CD14-positive monocyte (primary cell): ENCODE results near the gene CTNNA3. TPM values are rescaled to one million over a fixed set of nuclear protein-coding genes. Genes with fewer than 3 reads are reported as not detected.

Experiments
- DNase-seq, 3 donors: peaks; one replicate each; pipeline ENCODE4 v3.0.0-alpha.2; 2011 to 2022
- H2AFZ ChIP-seq: 2 replicates; pipeline ENCODE4 v1.6.0; 2012; ENCODE audit warnings: mild to moderate bottlenecking, low read depth, low read length, inconsistent platforms; ENCODE audit not compliant: insufficient read depth, poor library complexity, severe bottlenecking
- H3K27ac ChIP-seq, 2 donors: 1 replicate in 1 of 2; 2 replicates in 1 of 2; pipeline ENCODE4 v1.5.1; 2012 to 2013; ENCODE audit warnings: low read length in 2 of 2, control low read depth in 1 of 2, inconsistent platforms in 1 of 2, low read depth in 1 of 2, mild to moderate bottlenecking in 1 of 2
- H3K27me3 ChIP-seq, 2 donors: one replicate each; pipeline versions ENCODE4 v1.6.0 to v1.6.1; 2011 to 2013; ENCODE audit warnings: low read length in 2 of 2; ENCODE audit not compliant: control insufficient read depth in 2 of 2, insufficient read depth in 2 of 2
- H3K36me3 ChIP-seq, 2 donors: replicated peaks in 1 of 2; 1 replicate in 1 of 2; 2 replicates in 1 of 2; pipeline versions ENCODE4 v1.5.1 to v1.6.1; 2012 to 2013; ENCODE audit warnings: low read length in 2 of 2, control low read depth in 1 of 2, inconsistent platforms in 1 of 2, mild to moderate bottlenecking in 1 of 2; ENCODE audit not compliant: insufficient read depth in 2 of 2, control insufficient read depth in 1 of 2
- H3K4me1 ChIP-seq, 2 donors: 1 replicate in 1 of 2; 2 replicates in 1 of 2; pipeline versions ENCODE4 v1.5.1 to v1.6.1; 2012 to 2013; ENCODE audit warnings: low read length in 2 of 2, control low read depth in 1 of 2, inconsistent platforms in 1 of 2, mild to moderate bottlenecking in 1 of 2, moderate library complexity in 1 of 2; ENCODE audit not compliant: insufficient read depth in 2 of 2, control insufficient read depth in 1 of 2
- H3K4me2 ChIP-seq: replicated peaks from 2 replicates; pipeline ENCODE3; 2012; ENCODE audit warnings: low read length, moderate library complexity, mild to moderate bottlenecking; ENCODE audit not compliant: poor library complexity, severe bottlenecking; ENCODE audit errors: extremely low read depth
- H3K4me3 ChIP-seq, 3 experiments: fragments of 200-600 bp in 1 of 3; sonication (generic) in 1 of 3; replicated peaks in 1 of 3; 1 replicate in 2 of 3; 2 replicates in 1 of 3; pipeline ENCODE4 v1.5.1; 2011 to 2013; ENCODE audit warnings: low read length in 3 of 3, mild to moderate bottlenecking in 3 of 3, control low read depth in 2 of 3, low read depth in 2 of 3, inconsistent platforms in 1 of 3, moderate library complexity in 1 of 3
- H3K79me2 ChIP-seq: 2 replicates; pipeline ENCODE4 v1.6.0; 2012; ENCODE audit warnings: mild to moderate bottlenecking, control low read depth, inconsistent platforms, low read length, moderate library complexity; ENCODE audit not compliant: insufficient read depth
- H3K9ac ChIP-seq: 2 replicates; pipeline ENCODE4 v1.6.0; 2017; ENCODE audit warnings: low read length, mild to moderate bottlenecking; ENCODE audit not compliant: insufficient read depth, poor library complexity, severe bottlenecking
- H3K9me3 ChIP-seq, 2 donors: replicated peaks in 1 of 2; 1 replicate in 1 of 2; 2 replicates in 1 of 2; pipeline versions ENCODE4 v1.5.1 to v1.6.1; 2012 to 2013; ENCODE audit warnings: low read length in 2 of 2, control low read depth in 1 of 2; ENCODE audit not compliant: control insufficient read depth in 1 of 2, insufficient read depth in 1 of 2
- H4K20me1 ChIP-seq: 2 replicates; pipeline ENCODE4 v1.6.0; 2012; ENCODE audit warnings: mild to moderate bottlenecking, low read length, control low read depth, moderate library complexity; ENCODE audit not compliant: insufficient read depth
- H3K27ac Mint-ChIP-seq, 7 donors: one replicate each; pipeline ENCODE4 v1.8.0; 2020; ENCODE audit warnings: mild to moderate bottlenecking in 7 of 7, mixed read lengths in 7 of 7, moderate library complexity in 6 of 7, inconsistent platforms in 2 of 7
- H3K27me3 Mint-ChIP-seq, 3 donors: one replicate each; pipeline ENCODE4 v1.8.0; 2021 to 2022; ENCODE audit warnings: low read depth in 3 of 3, mild to moderate bottlenecking in 3 of 3, mixed read lengths in 3 of 3, moderate library complexity in 3 of 3, inconsistent platforms in 1 of 3
- H3K36me3 Mint-ChIP-seq, 2 donors: one replicate each; pipeline ENCODE4 v1.8.0; 2020; ENCODE audit warnings: mixed read lengths in 2 of 2, inconsistent platforms in 1 of 2, mild to moderate bottlenecking in 1 of 2
- H3K4me1 Mint-ChIP-seq: one replicate; pipeline ENCODE4 v1.8.0; 2020; ENCODE audit warnings: mild to moderate bottlenecking, mixed read lengths
- H3K4me3 Mint-ChIP-seq, 2 donors: one replicate each; pipeline ENCODE4 v1.8.0; 2020; ENCODE audit warnings: mild to moderate bottlenecking in 2 of 2, mixed read lengths in 2 of 2, moderate library complexity in 1 of 2
- H3K9me3 Mint-ChIP-seq, 7 donors: one replicate each; pipeline ENCODE4 v1.8.0; 2020 to 2022; ENCODE audit warnings: mixed read lengths in 7 of 7, mild to moderate bottlenecking in 6 of 7, moderate library complexity in 6 of 7, inconsistent platforms in 2 of 7
- CTCF ChIP-seq: fragments of 200-600 bp; IDR thresholded peaks from one replicate; pipeline ENCODE4 v1.8.0; 2022; ENCODE audit warnings: antibody characterized with exemption, mild to moderate bottlenecking
- WGBS: methylation state at CpG from one replicate; pipeline ENCODE4 v1.1.5; 2013; ENCODE audit warnings: missing lambda C conversion rate; ENCODE audit not compliant: insufficient coverage; 5-methylcytosine and 5-hydroxymethylcytosine counted together
- intact Hi-C, 2 donors: fragments of 100-400 bp; cut with micrococcal nuclease; formaldehyde crosslinking; loops; one replicate each; pipeline versions ENCODE4 v1.15.0 to v1.15.1; 2023
- polyA plus RNA-seq, 3 donors: library from polyadenylated mRNA; depleted of rRNA in 1 of 3; unstranded in 2 of 3; stranded (reverse) in 1 of 3; fragments of 300-500 nt in 2 of 3; fragments of >200 nt in 1 of 3; fragmentation: Illumina TruSeq in 2 of 3; gene quantifications; 1 replicate in 2 of 3; 2 replicates in 1 of 3; pipeline ENCODE4 v1.2.3, GENCODE V29; 2012 to 2021

CTNNA3 gene
- polyA plus RNA-seq, 3 donors, result not detected

DNA sequence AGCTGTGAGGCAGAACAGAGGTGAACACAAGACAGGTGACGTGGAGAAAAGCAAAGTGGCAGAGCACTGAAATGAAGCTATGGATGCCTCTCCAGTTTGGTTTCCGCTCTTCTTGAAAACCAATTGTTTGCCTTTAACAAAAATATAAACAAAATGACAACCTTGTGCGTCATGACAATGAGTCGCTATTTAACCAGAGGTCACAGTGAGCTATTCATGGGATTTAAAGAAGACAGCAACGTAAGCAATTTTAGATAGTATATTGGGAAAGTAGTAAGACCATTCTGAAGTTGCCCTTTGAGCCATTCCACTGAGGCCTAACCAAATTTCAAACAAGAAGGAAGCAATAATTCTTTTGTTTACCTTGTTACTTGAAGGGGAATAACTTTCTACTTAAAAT, 785.3 kb downstream of the CTNNA3 start:
- H4K20me1 ChIP-seq, result no peaks in the 10 kb centered on the region
- H3K9ac ChIP-seq, result no peak overlapping the region
- Mint-ChIP-seq H3K27me3 (no peaks in the 10 kb centered on the region), H3K4me1 (no peaks in the 10 kb centered on the region), H3K4me3 (no peak overlapping the region), H3K36me3 (no peaks in the 10 kb centered on the region), H3K9me3 (peaks cover 0 to 4% (median 0%) of the 10 kb centered on the region in 7 donors), H3K27ac (no peak overlapping the region)
- no peaks in the 10 kb centered on the region for H3K4me1 ChIP-seq
- H3K27me3 ChIP-seq, result no peaks in the 10 kb centered on the region
- intact Hi-C loops, result no loop called here
- no peaks in the 10 kb centered on the region for H3K79me2 ChIP-seq
- no peak for DNase-seq
- no peak overlapping the region for H3K27ac ChIP-seq
- no peak overlapping the region for H3K4me3 ChIP-seq
- no peak for TF ChIP-seq CTCF
- no peaks in the 10 kb centered on the region for H3K36me3 ChIP-seq
- H2AFZ ChIP-seq, result no peak overlapping the region
- no peaks in the 10 kb centered on the region for H3K9me3 ChIP-seq
- no peak overlapping the region for H3K4me2 ChIP-seq
- 100% methylated on average over 1 of the region's 5 CpGs for WGBS

DNA sequence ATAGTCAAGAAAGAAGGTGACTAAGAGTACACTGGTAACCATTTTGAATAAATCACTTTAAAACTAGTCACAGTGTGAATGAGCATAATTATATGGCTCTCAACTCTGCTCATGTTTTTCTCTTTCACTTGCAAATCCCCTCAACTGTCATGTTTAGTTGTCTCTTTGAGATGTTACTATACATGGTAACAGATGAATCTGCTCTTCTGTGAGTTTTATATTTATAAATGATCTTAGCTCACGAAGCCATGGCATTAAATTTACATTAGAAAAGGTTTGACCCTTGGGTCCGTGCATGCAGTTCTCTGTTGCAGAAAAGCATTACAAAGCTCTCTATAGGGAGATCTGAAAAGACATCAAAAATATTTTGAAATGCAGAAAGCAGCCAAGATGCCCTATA, 803.1 kb downstream of the CTNNA3 start:
- H3K4me1 ChIP-seq, result no peaks in the 10 kb centered on the region

More for the DNA sequence above, 803.1 kb downstream of the CTNNA3 start:
- Mint-ChIP-seq H3K4me1 (no peaks in the 10 kb centered on the region), H3K4me3 (no peak overlapping the region), H3K9me3 (peaks cover 0 to 7% (median 2%) of the 10 kb centered on the region in 7 donors), H3K27me3 (no peaks in the 10 kb centered on the region), H3K27ac (no peak overlapping the region), H3K36me3 (no peaks in the 10 kb centered on the region)
- Histone ChIP-seq H3K4me3 (no peak overlapping the region), H3K79me2 (no peaks in the 10 kb centered on the region), H3K27ac (no peak overlapping the region), H3K4me2 (no peak overlapping the region), H4K20me1 (no peaks in the 10 kb centered on the region), H3K9ac (no peak overlapping the region), H3K9me3 (no peaks in the 10 kb centered on the region), H3K36me3 (no peaks in the 10 kb centered on the region), H3K27me3 (no peaks in the 10 kb centered on the region), H2AFZ (no peak overlapping the region)
- WGBS, result no CpG with 5 or more reads among the region's 2 CpGs
- no peak for DNase-seq
- no peak for TF ChIP-seq CTCF
- intact Hi-C loops, result no loop called here
